KOPT-K1 (cell line): ENCODE measurements around the gene GPC1.

Experiments
- H3K27ac ChIP-seq: fragments of 200-600 bp; sonication (generic); 2 replicates; pipeline ENCODE4 v1.5.1; 2016; ENCODE audit warnings: antibody characterized with exemption, mild to moderate bottlenecking, low read depth, low read length; ENCODE audit not compliant: poor library complexity, severe bottlenecking
- H3K36me3 ChIP-seq: fragments of 200-600 bp; sonication (generic); 2 replicates; pipeline ENCODE4 v1.5.1; 2017; ENCODE audit warnings: antibody characterized with exemption, mild to moderate bottlenecking, low read length, moderate library complexity; ENCODE audit not compliant: insufficient read depth
- H3K9me3 ChIP-seq: fragments of 200-600 bp; sonication (generic); 2 replicates; pipeline ENCODE4 v1.5.1; 2017; ENCODE audit warnings: antibody characterized with exemption, low read length, mild to moderate bottlenecking; ENCODE audit not compliant: insufficient read depth, poor library complexity, severe bottlenecking

GPC1 gene

DNA sequence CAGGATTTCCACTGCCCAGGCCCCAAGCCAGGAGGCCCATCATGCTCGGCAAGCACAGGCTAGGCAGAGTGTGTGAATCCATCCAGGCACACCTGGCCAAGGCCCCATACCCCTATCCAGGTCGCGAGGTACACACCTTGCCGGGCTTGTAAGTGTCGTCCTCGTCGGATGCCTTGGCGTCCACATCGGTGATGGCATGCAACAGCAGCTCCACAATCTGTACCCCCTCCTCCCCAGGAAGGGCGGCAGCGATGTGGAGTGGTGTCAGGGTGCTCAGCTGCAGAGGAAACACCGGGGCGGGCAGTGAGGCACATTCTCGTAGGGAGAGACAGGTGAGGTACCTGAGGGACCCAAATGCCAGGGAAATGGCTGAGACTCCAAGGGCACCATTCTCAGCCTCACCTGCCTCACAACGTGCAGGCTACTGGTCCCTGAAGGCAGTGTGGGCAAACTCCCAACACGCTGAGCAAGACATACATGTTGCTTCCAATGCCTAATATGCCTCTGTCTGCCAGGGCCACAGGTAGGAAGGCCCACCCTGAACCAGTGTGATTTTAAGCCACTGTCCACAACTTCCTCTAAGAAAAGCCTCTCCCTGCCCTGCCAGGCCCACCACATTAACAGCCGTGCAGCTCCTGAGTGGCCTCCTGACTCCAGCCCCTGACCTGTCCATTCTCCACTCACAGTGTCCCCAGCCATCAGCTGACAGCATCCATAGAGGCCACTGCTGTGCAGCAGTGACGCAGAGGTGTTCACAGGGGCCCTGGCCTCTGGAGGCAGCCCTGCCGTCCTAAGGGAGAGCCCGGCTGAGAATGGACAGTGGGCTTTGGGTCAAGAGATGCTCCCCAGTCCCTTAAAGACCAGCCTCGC is 77.4 kb downstream of the GPC1 start:
- Histone ChIP-seq H3K27ac (no peak overlapping the region), H3K36me3 (peaks cover 36% of the 10 kb centered on the region), H3K9me3 (no peaks in the 10 kb centered on the region)

DNA sequence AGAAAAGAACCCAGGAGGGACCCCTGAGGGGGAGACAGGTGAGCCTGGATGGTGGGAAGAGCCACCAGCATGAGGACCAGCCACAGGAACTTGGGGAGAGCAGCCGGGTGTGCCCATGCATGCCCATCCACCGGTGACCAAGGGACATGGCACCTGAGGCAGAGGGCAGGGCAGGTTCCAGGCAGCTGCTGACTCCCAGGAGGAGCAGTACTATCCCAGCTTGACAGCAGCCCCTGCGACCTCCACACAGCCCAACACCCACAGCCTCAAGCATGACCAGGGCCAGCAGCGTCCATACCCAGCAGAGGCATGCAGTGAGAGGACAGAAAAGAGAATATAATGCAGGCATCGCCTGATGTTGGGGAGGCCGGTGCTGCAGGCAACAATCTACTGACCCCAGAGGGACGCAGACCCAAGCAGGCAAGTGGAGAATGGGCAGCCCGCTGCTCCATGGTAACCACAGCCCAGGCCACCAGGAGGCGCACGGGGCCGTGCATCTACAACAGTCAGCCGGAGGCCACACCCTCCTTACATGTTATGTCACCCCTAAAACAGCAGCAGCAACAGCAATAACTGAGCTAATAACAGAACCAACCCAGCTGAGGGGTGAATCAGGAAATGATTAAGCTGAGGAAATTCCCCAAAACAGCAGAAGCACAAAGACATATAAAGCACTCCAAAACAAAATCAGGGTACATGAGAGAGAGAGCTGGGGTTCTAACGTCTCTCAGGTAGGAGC is 78.3 kb downstream of the GPC1 start:
- peaks cover 38% of the 10 kb centered on the region for H3K36me3 ChIP-seq
- no peak overlapping the region for H3K27ac ChIP-seq
- no peaks in the 10 kb centered on the region for H3K9me3 ChIP-seq

DNA sequence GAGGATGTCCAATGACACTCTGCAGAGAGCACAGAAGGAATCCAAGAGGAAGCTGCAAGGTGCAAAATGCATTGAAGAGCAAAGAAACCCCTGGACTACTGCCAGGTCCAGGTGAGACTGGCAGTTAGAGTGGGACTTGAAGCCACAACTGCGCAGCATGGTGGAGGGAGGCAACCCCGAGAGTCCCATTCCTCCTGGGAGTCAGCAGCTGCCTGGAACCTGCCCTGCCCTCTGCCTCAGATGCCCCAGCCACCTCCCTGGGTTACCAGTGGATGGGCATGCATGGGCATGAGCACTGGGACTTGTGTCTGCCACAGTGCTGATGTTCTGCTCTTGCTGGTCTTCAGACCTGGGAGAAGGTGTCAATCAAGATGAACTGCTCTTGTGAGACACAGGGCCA is 79.2 kb downstream of the GPC1 start:
- no peaks in the 10 kb centered on the region for H3K9me3 ChIP-seq
- H3K36me3 ChIP-seq, result peaks cover 45% of the 10 kb centered on the region
- no peak overlapping the region for H3K27ac ChIP-seq

DNA sequence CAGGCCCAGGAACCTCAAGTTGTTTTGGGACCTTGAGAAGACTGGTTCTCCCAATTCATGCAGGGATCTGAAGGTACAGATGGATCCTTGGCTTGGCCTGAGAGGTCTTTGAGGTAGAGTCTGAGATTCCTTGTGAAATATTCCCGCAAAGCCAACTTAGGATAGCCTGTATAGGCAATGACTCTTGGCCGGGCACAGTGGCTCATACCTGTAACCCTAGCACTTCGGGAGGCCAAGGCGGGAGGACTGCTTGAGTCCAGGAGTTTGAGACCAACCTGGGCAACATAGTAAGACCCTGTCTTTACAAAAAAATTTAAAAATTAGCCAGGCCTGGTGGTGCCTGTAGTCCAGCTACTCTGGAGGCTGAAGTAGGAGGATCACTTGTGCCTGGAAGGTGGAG is 81.9 kb downstream of the GPC1 start:
- Histone ChIP-seq H3K36me3 (peaks cover 52% of the 10 kb centered on the region), H3K9me3 (peaks cover 4% of the 10 kb centered on the region), H3K27ac (no peak overlapping the region)
